Measurements from ENCODE around the gene OOSP4B.
"Not testable (repeated sequence)": the region's sequence is repeated elsewhere in the genome, so short reads cannot be mapped to it uniquely, and the experiment has no call there.

Gene OOSP4B

DNA sequence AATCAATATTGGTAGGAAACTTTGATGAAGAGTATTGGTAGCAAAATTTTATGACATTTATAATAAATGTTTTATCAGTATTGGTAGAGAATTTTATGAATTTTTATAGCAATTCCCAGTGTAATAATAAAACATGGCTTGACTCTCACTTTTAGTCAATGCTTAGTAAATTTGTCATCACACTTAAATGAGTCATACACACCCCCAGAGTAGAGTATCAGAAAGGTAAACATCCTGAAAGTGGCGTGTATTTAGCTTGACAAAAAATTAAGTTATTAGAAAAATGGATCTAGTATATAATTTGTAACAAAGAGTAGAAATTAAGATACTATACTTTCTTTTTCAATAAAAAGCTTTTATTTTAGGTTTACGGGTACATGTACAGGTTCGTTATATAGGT is 42.1 kb downstream of the OOSP4B start:
- DNase-seq (ENCODE audit: insufficient read length, low spot score) (no peak), FAIRE-seq (no peak)
- no peak for TF ChIP-seq PAX5 (IDR thresholded peaks at IDR 0.05; ENCODE audit: insufficient read depth, low read length, severe bottlenecking)

DNA sequence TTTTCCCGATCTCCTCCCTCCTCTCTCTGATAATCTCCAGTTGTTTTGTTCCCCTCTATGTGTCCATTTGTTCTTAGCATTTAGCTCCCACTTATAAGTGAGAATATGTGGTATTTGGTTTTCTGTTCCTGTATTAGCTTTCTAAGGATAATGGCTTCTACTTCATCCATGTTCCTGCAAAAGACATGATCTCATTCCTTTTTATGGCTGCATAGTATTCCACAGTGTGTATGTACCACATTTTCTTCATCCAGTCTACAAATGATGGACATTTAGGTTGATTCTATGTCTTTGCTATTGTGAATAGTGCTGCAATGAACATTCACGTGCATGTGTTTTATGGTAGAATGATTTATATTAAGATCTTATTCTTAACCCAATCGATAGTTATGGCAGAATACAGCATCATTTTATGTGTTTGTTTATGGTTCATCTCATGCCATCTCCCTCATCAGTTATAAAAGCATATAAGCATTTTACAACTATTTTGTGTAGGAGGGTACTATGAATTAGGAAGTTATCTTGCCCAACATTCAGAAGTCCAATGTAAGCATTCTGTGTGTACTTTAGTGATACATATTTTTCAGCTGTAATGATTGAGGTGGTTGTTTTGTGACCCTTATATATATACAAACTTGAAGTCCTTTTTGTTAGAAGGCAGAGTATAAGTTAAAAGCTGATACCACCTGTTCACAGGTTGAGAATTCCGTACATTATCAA is 42.7 kb downstream of the OOSP4B start:
- FAIRE-seq (no peak), DNase-seq (ENCODE audit: insufficient read length, low spot score) (no peak)
- TF ChIP-seq POLR2AphosphoS5 (IDR thresholded peaks at IDR 0.05; ENCODE audit: low read depth, low read length): no peak
- TF ChIP-seq POU2F2 (IDR thresholded peaks at IDR 0.05; ENCODE audit: low read depth, low read length): no peak
- no peak for TF ChIP-seq TAF1 (IDR thresholded peaks at IDR 0.05; ENCODE audit: low read depth, low read length)
- no peak for TF ChIP-seq POLR2A (IDR thresholded peaks at IDR 0.05; ENCODE audit: low read depth, low read length)
- TF ChIP-seq PAX5 (IDR thresholded peaks at IDR 0.05; ENCODE audit: insufficient read depth, low read length, severe bottlenecking): no peak
- no peak for TF ChIP-seq SPI1 (IDR thresholded peaks at IDR 0.05; ENCODE audit: low read depth, low read length)

DNA sequence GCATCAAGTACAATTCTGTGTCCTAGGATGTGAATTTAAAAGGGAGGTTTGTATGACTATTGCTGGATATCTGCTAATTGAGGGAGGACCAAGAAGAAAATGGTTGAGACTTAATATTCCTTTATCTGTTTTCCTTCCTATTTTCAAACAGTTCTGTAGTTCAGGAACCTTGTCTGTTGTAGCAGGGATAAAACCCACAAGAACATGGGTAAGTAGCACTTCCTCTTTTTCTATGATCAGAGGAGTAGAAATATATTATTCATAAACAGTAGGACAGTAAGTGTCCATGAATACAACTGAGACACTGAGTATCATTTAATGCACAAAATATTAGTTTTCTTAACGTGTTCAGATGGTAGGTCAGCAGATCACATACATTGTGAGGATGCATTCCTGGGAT is 47.1 kb downstream of the OOSP4B start:
- TF ChIP-seq SPI1 (IDR thresholded peaks at IDR 0.05; ENCODE audit: low read depth, low read length): peak; percentile 93
- TF ChIP-seq POU2F2 (IDR thresholded peaks at IDR 0.05; ENCODE audit: low read depth, low read length): no peak
- DNase-seq (ENCODE audit: insufficient read length, low spot score) (no peak), FAIRE-seq (no peak)

DNA sequence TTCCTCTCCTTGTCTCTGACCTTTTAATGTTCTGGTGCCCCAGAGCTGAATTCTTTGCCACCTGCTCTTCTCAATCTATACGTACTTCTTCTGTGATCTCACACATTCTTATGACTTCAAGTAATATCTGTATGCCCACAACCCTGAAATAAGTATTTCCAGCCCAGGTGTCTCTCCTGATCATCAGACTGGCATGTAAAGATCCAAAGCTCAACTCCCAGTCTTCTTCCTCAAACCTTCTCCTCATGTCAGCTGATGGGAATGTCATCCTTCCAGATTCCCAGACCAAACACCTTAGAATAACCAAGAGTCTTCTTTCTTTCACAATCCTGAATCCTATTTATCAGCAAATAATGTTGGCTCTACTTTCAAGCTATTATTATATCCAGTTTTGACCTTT is 48.8 kb downstream of the OOSP4B start:
- TF ChIP-seq PAX5 (IDR thresholded peaks at IDR 0.05; ENCODE audit: insufficient read depth, low read length, severe bottlenecking): no peak
- no peak for TF ChIP-seq POLR2A (IDR thresholded peaks at IDR 0.05; ENCODE audit: low read depth, low read length)
- no peak for TF ChIP-seq POU2F2 (IDR thresholded peaks at IDR 0.05; ENCODE audit: low read depth, low read length)
- TF ChIP-seq SPI1 (IDR thresholded peaks at IDR 0.05; ENCODE audit: low read depth, low read length): no peak
- TF ChIP-seq POLR2AphosphoS5 (IDR thresholded peaks at IDR 0.05; ENCODE audit: low read depth, low read length): no peak
- FAIRE-seq: no peak

DNA sequence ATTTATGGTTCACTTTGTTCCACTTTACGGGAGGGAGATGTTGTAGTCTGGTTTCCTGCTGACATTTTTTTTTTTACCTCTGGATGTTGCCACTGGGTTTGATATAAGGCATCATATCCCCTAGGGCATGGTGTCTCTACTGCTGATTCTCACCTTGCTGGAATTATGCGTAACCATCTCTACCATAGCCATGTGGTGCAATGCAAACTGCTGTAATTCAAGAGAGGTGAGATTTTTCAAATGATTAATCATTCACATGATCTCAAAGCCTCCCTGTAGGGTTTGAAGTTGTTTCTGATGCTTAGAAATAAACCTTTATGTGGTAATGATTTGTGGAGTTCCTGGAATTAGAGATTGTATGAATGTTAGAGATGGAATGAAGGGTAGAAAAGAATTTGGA is 52.5 kb downstream of the OOSP4B start:
- TF ChIP-seq SPI1 (IDR thresholded peaks at IDR 0.05; ENCODE audit: low read depth, low read length) (no peak), TAF1 (IDR thresholded peaks at IDR 0.05; ENCODE audit: low read depth, low read length) (no peak)
- FAIRE-seq (no peak), DNase-seq (ENCODE audit: insufficient read length, low spot score) (no peak)

More for the DNA sequence above, 48.8 kb downstream of the OOSP4B start:
- no peak for DNase-seq (ENCODE audit: insufficient read length, low spot score)

DNA sequence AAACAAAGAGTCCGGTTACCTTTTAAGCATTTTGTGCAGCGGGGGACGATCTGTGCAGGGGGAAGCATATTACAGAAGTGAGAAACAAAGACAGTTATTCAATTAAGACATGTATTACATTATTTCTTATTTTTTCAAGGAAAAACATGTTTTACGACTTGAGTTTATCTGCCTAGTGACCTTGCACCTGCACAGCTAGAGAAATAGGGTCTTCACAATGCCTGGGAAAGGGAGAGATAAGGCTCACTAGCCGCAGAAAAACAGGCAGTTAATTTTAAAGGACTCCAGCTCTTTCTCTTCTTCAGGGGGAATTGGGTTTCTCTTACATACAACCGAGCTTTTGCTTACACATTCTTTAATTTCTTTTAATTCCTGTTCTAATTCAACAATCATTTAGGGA is 54.7 kb downstream of the OOSP4B start:
- not testable (repeated sequence) for FAIRE-seq; DNase-seq (ENCODE audit: insufficient read length, low spot score)

DNA sequence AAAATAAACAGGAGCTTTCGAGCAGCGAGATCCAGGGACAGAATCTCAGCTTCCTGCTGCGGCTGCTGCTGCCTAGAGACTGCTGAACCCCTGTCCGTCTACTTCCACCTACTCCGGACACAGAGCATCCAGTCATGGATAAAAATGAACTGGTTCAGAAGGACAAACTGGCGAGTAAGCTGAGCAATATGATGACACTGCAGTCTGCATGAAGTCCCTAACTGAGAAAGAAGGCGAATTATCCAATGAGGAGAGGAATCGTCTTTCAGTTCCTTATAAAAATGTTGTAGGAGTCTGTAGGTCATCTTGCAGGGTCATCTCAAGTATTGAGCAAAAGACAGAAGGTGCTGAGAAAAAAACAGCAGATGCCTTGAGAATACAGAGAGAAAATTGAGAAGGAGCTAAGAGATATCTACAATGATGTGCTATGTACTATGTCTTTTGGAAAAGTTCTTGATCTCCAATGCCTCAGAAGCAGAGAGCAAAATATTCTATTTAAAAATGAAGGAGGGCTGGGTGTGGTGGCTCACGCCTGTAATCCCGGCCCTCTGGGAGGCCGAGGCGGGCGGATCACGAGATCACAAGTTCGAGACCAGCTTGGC is 60.3 kb downstream of the OOSP4B start:
- FAIRE-seq (no peak), DNase-seq (ENCODE audit: insufficient read length, low spot score) (no peak)
- TF ChIP-seq TAF1 (IDR thresholded peaks at IDR 0.05; ENCODE audit: low read depth, low read length) (no peak), POU2F2 (IDR thresholded peaks at IDR 0.05; ENCODE audit: low read depth, low read length) (no peak), POLR2AphosphoS5 (IDR thresholded peaks at IDR 0.05; ENCODE audit: low read depth, low read length) (no peak), SPI1 (IDR thresholded peaks at IDR 0.05; ENCODE audit: low read depth, low read length) (no peak), PAX5 (IDR thresholded peaks at IDR 0.05; ENCODE audit: insufficient read depth, low read length, severe bottlenecking) (no peak), POLR2A (IDR thresholded peaks at IDR 0.05; ENCODE audit: low read depth, low read length) (no peak)

DNA sequence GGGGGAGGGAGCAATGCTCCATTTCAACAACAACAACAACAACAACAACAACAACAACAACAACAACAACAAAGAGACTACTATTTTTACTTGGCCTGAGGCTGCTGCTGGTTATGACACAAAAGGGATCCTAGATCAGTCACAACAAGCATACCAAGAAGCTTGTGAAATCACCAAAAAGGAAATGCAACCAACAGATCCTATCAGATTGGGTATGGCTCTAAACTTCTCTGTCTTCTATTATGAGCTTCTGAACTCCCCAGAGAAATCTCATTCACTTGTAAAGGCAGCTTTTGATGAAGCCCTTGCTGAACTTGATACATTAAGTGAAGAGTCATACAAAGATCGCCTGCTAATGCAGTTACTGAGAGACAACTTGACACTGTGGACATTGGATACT is 61.0 kb downstream of the OOSP4B start:
- no peak for DNase-seq (ENCODE audit: insufficient read length, low spot score)
- TF ChIP-seq POLR2A (IDR thresholded peaks at IDR 0.05; ENCODE audit: low read depth, low read length): no peak
- FAIRE-seq: no peak

DNA sequence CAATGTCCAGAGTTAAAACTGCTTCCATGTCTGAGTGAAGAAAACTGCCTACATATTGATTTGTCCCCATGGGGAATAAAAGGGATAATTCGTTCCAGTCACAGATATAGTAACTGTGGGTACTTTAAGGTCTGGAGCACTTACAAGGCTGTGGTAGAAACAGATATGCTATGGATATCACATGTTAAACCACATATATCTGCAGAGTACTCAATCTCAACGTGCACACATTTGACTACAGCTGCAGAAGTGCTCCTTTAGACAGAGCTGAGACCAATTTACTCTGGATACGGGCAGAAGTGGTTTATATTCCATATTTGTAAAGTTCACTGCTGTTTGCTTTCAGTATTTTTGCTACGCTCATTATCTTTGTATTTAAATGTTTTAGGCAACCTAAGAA is 61.8 kb downstream of the OOSP4B start:
- DNase-seq (ENCODE audit: insufficient read length, low spot score) (no peak), FAIRE-seq (no peak)
- no peak for TF ChIP-seq POLR2AphosphoS5 (IDR thresholded peaks at IDR 0.05; ENCODE audit: low read depth, low read length)
- TF ChIP-seq PAX5 (IDR thresholded peaks at IDR 0.05; ENCODE audit: insufficient read depth, low read length, severe bottlenecking): no peak
- no peak for TF ChIP-seq SPI1 (IDR thresholded peaks at IDR 0.05; ENCODE audit: low read depth, low read length)
- TF ChIP-seq POLR2A (IDR thresholded peaks at IDR 0.05; ENCODE audit: low read depth, low read length): no peak
- no peak for TF ChIP-seq TAF1 (IDR thresholded peaks at IDR 0.05; ENCODE audit: low read depth, low read length)
- TF ChIP-seq POU2F2 (IDR thresholded peaks at IDR 0.05; ENCODE audit: low read depth, low read length): no peak

DNA sequence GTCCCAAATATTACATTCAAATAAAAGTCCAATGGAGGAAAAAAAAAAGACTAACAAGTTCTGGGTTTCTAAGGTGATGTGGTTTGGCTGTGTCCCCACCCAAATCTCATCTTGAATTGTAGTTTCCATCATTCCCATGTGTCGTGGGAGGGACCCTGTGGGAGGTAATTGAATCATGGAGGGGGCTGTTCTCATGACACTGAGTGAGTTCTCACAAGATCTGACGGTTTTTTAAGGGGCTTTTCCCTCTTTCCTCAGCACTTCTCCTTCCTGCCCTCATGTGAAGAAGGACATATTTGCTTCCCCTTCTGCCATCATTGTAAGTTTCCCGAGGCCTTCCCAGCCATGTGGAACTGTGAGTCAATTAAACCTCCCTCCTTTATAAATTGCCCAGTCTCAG is 63.6 kb downstream of the OOSP4B start:
- FAIRE-seq: no peak
- no peak for DNase-seq (ENCODE audit: insufficient read length, low spot score)
- no peak for TF ChIP-seq PAX5 (IDR thresholded peaks at IDR 0.05; ENCODE audit: insufficient read depth, low read length, severe bottlenecking)
- no peak for TF ChIP-seq TAF1 (IDR thresholded peaks at IDR 0.05; ENCODE audit: low read depth, low read length)
- TF ChIP-seq POLR2A (IDR thresholded peaks at IDR 0.05; ENCODE audit: low read depth, low read length): no peak
- no peak for TF ChIP-seq SPI1 (IDR thresholded peaks at IDR 0.05; ENCODE audit: low read depth, low read length)
